ENCODE measurements around the gene GOLT1A.

GOLT1A gene

GRCh38 chr1:204213668-204214662, at the start of gene GOLT1A:
Gene GOLT1A (minus strand): TSS chr1:204213988. CDS start chr1:204213906, 82 bp downstream.
- DNase-seq (ENCODE audit: low spot score): peak; percentile 70

- DNase-seq (ENCODE audit: low spot score): no peak
Observed at GRCh38 chr1:204263254-204263910, 49.6 kb upstream of the GOLT1A start.

GRCh38 chr1:204262506-204263253, 48.9 kb upstream of the GOLT1A start:
- DNase-seq (ENCODE audit: low spot score): peak; percentile 54

- DNase-seq (ENCODE audit: low spot score): no peak
Observed at GRCh38 chr1:204261746-204262505, 48.1 kb upstream of the GOLT1A start.

GRCh38 chr1:204261266-204261665, 47.5 kb upstream of the GOLT1A start:
- DNase-seq (ENCODE audit: low spot score): no peak

- no peak for DNase-seq (ENCODE audit: low spot score)
Observed at GRCh38 chr1:204260601-204261197, 46.9 kb upstream of the GOLT1A start.

- DNase-seq (ENCODE audit: low spot score): no peak
Observed at GRCh38 chr1:204259782-204260181, 46.0 kb upstream of the GOLT1A start.

- no peak for DNase-seq (ENCODE audit: low spot score)
Observed at GRCh38 chr1:204259196-204259595, 45.4 kb upstream of the GOLT1A start.

GRCh38 chr1:204258213-204259115, 44.7 kb upstream of the GOLT1A start:
- DNase-seq (ENCODE audit: low spot score): peak; percentile 69

- no peak for DNase-seq (ENCODE audit: low spot score)
Observed at GRCh38 chr1:204257446-204257845, 43.7 kb upstream of the GOLT1A start.

- no peak for DNase-seq (ENCODE audit: low spot score)
Observed at GRCh38 chr1:204256531-204256930, 42.7 kb upstream of the GOLT1A start.

- DNase-seq (ENCODE audit: low spot score): no peak
Observed at GRCh38 chr1:204255966-204256365, 42.2 kb upstream of the GOLT1A start.

GRCh38 chr1:204255225-204255624, 41.4 kb upstream of the GOLT1A start:
- peak; percentile 51 for DNase-seq (ENCODE audit: low spot score)

- DNase-seq (ENCODE audit: low spot score): no peak
Observed at GRCh38 chr1:204254031-204254661, 40.4 kb upstream of the GOLT1A start.

- no peak for DNase-seq (ENCODE audit: low spot score)
Observed at GRCh38 chr1:204251926-204252689, 38.3 kb upstream of the GOLT1A start.

GRCh38 chr1:204251286-204251685, 37.5 kb upstream of the GOLT1A start:
- no peak for DNase-seq (ENCODE audit: low spot score)

- DNase-seq (ENCODE audit: low spot score): no peak
Observed at GRCh38 chr1:204250428-204251030, 36.7 kb upstream of the GOLT1A start.

GRCh38 chr1:204249736-204250427, 36.1 kb upstream of the GOLT1A start:
- peak; percentile 57 for DNase-seq (ENCODE audit: low spot score)

Measured in COLO829 (cell line).